ENCODE data around the gene SLU7.

Gene SLU7

DNA sequence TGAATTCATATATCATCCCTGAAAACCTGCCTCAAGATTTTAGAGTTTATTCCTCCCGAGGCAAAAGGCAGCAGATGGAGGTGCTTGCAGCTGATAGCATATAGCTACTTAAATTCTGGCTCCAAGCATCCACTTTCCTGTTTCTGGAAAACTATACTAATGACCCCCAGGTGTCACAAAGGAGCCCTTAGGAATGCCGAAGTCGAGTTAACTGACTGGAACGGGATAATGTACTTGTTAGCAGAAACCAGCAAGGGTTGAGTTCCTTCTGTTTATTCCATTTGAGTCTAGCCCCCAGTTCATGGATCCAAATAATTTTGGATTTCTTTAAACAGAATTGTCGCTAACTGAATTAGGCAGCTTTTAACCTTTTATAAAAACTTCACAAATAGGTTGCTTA lies 47.2 kb upstream of the SLU7 start:
- TF ChIP-seq SIN3A (IDR thresholded peaks at IDR 0.05; ENCODE audit: borderline replicate concordance, insufficient read depth, low read length) (no peak), FOXP2 (optimal IDR thresholded peaks at IDR 0.05; ENCODE audit: borderline replicate concordance, extremely low read depth, extremely low read length, insufficient read depth) (no peak), POLR2AphosphoS5 (IDR thresholded peaks at IDR 0.05; ENCODE audit: low read depth, low read length) (no peak), TAF1 (IDR thresholded peaks at IDR 0.05; ENCODE audit: borderline replicate concordance, insufficient read depth, low read length) (no peak)
- TF ChIP-seq, protein P1, sequence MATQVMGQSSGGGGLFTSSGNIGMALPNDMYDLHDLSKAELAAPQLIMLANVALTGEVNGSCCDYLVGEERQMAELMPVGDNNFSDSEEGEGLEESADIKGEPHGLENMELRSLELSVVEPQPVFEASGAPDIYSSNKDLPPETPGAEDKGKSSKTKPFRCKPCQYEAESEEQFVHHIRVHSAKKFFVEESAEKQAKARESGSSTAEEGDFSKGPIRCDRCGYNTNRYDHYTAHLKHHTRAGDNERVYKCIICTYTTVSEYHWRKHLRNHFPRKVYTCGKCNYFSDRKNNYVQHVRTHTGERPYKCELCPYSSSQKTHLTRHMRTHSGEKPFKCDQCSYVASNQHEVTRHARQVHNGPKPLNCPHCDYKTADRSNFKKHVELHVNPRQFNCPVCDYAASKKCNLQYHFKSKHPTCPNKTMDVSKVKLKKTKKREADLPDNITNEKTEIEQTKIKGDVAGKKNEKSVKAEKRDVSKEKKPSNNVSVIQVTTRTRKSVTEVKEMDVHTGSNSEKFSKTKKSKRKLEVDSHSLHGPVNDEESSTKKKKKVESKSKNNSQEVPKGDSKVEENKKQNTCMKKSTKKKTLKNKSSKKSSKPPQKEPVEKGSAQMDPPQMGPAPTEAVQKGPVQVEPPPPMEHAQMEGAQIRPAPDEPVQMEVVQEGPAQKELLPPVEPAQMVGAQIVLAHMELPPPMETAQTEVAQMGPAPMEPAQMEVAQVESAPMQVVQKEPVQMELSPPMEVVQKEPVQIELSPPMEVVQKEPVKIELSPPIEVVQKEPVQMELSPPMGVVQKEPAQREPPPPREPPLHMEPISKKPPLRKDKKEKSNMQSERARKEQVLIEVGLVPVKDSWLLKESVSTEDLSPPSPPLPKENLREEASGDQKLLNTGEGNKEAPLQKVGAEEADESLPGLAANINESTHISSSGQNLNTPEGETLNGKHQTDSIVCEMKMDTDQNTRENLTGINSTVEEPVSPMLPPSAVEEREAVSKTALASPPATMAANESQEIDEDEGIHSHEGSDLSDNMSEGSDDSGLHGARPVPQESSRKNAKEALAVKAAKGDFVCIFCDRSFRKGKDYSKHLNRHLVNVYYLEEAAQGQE (IDR thresholded peaks at IDR 0.05; ENCODE audit: insufficient read depth in 1 of 2, low read depth in 2 of 2, low read length in 2 of 2): no peak

- TF ChIP-seq SIN3A (IDR thresholded peaks at IDR 0.05; ENCODE audit: borderline replicate concordance, insufficient read depth, low read length) (no peak), POLR2AphosphoS5 (IDR thresholded peaks at IDR 0.05; ENCODE audit: low read depth, low read length) (no peak), TAF1 (IDR thresholded peaks at IDR 0.05; ENCODE audit: borderline replicate concordance, insufficient read depth, low read length) (no peak), FOXP2 (optimal IDR thresholded peaks at IDR 0.05; ENCODE audit: borderline replicate concordance, extremely low read depth, extremely low read length, insufficient read depth) (no peak)
- TF ChIP-seq, protein P1 (IDR thresholded peaks at IDR 0.05; ENCODE audit: insufficient read depth in 1 of 2, low read depth in 2 of 2, low read length in 2 of 2): no peak
These were observed 45.6 kb upstream of the SLU7 start for GRCh38 chr5:160464466-160464797.

DNA sequence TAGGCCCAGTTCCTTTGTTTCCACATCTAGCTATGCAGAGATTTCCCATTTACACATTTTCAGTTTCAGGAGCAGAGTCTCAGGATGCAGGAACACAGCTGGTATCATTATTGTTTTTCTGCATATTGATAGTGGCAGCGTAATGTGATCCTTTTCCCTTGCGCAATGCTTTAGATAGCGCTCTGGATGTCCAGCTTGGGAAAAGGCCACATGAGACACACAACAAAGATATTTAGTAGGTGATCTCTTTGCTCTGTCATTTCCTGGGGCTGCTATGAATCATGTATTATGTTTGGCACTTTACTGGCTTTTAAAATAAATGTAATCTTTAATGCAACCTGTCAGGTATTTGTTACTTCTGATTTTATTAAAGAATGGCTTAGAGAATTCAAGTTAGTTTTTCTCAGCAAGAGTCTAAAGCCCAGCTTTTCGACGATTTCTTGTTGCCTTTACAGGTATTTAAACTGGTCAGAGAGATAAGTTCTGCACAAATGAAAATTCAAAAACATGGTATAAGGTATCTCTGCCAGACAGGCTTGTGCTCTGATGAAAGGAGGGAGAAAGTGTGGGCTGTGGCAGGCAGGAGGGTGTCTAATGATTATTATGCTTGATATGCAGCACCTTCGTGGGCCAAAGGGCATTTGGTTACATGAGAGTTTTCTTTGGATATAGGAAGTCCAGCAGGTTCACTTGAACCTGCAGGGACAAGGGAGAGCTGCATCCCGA lies 45.0 kb upstream of the SLU7 start:
- TF ChIP-seq, protein P1 (IDR thresholded peaks at IDR 0.05; ENCODE audit: insufficient read depth in 1 of 2, low read depth in 2 of 2, low read length in 2 of 2): no peak
- TF ChIP-seq SIN3A (IDR thresholded peaks at IDR 0.05; ENCODE audit: borderline replicate concordance, insufficient read depth, low read length): no peak
- no peak for TF ChIP-seq TAF1 (IDR thresholded peaks at IDR 0.05; ENCODE audit: borderline replicate concordance, insufficient read depth, low read length)
- no peak for TF ChIP-seq FOXP2 (optimal IDR thresholded peaks at IDR 0.05; ENCODE audit: borderline replicate concordance, extremely low read depth, extremely low read length, insufficient read depth)
- no peak for TF ChIP-seq POLR2AphosphoS5 (IDR thresholded peaks at IDR 0.05; ENCODE audit: low read depth, low read length)

DNA sequence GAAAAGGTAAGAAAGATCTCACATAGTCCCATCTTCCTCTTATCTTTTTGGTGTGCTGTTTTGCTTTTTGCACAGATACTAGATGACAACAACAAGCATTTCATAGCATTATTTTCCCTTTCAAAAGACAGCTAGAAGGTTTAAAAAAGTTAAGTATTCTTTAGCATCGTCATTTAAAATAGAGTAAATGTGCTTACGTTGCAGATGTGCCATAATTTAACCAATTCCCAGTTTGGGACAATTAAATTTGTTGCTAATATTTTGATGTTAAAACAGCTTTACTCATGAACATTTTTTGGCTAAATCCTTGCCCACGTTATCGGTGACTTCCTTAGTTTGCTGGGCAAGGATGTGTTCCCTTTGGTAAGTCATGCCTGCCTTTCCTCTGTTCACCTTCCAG lies 44.3 kb upstream of the SLU7 start:
- no peak for TF ChIP-seq SIN3A (IDR thresholded peaks at IDR 0.05; ENCODE audit: borderline replicate concordance, insufficient read depth, low read length)
- TF ChIP-seq, protein P1 (IDR thresholded peaks at IDR 0.05; ENCODE audit: insufficient read depth in 1 of 2, low read depth in 2 of 2, low read length in 2 of 2): no peak
- no peak for TF ChIP-seq POLR2AphosphoS5 (IDR thresholded peaks at IDR 0.05; ENCODE audit: low read depth, low read length)
- TF ChIP-seq TAF1 (IDR thresholded peaks at IDR 0.05; ENCODE audit: borderline replicate concordance, insufficient read depth, low read length): no peak
- TF ChIP-seq FOXP2 (optimal IDR thresholded peaks at IDR 0.05; ENCODE audit: borderline replicate concordance, extremely low read depth, extremely low read length, insufficient read depth): no peak
